SK-N-MC (cell line): ENCODE measurements around the gene SLC39A11.

Experiments used
- DNase-seq: peaks from one replicate; pipeline ENCODE4 v3.0.0-alpha.2; 2011; ENCODE audit warnings: low read depth, low spot score
- H3K27ac ChIP-seq: fragments of 200-600 bp; sonication (generic); 2 replicates; pipeline ENCODE4 v1.5.1; 2016; ENCODE audit warnings: mixed run types
- H3K36me3 ChIP-seq: fragments of 200-600 bp; sonication (generic); 2 replicates; pipeline ENCODE4 v1.6.1; 2017; ENCODE audit warnings: antibody characterized with exemption, low read length, mixed read lengths; ENCODE audit not compliant: insufficient read depth
- H3K4me3 ChIP-seq: fragments of 200-600 bp; sonication (generic); 2 replicates; pipeline ENCODE4 v1.5.1; 2016
- H3K9ac ChIP-seq: fragments of 200-600 bp; sonication (generic); 2 replicates; pipeline ENCODE4 v1.8.0; 2017; ENCODE audit warnings: mixed run types, mixed read lengths; ENCODE audit not compliant: insufficient read length
- H3K9me3 ChIP-seq: fragments of 200-600 bp; sonication (generic); 2 replicates; pipeline ENCODE4 v1.6.1; 2017; ENCODE audit warnings: low read depth, mild to moderate bottlenecking, antibody characterized with exemption, low read length, moderate library complexity, mixed read lengths
- EZH2 ChIP-seq: fragments of 200-600 bp; sonication (generic); IDR thresholded peaks from one replicate; pipeline ENCODE4 v1.6.1; 2017; ENCODE audit warnings: antibody characterized with exemption
- FOXP2 ChIP-seq: optimal IDR thresholded peaks from 2 replicates; pipeline ENCODE3; 2011; ENCODE audit warnings: mild to moderate bottlenecking, moderate library complexity; ENCODE audit not compliant: insufficient read depth; ENCODE audit errors: extremely low read length, control extremely low read depth
- POLR2AphosphoS5 ChIP-seq: IDR thresholded peaks from 2 replicates; pipeline ENCODE4 v1.6.1; 2012; ENCODE audit warnings: mild to moderate bottlenecking, low read depth, low read length, borderline replicate concordance

SLC39A11 gene

GRCh38 chr17:72745241-72745640 is 347.2 kb downstream of the SLC39A11 start:
- no peaks in the 10 kb centered on the region for H3K36me3 ChIP-seq
- no peaks in the 10 kb centered on the region for H3K9me3 ChIP-seq
- no peak overlapping the region for H3K9ac ChIP-seq
- no peak overlapping the region for H3K27ac ChIP-seq
- DNase-seq, result no peak
- no peak for TF ChIP-seq POLR2AphosphoS5
- no peak for TF ChIP-seq EZH2
- no peak for TF ChIP-seq FOXP2
- H3K4me3 ChIP-seq, result no peak overlapping the region

- H3K9me3 ChIP-seq, result no peaks in the 10 kb centered on the region
- no peaks in the 10 kb centered on the region for H3K36me3 ChIP-seq
- no peak for TF ChIP-seq EZH2
- TF ChIP-seq POLR2AphosphoS5, result no peak
- no peak for TF ChIP-seq FOXP2
- no peak overlapping the region for H3K9ac ChIP-seq
- no peak for DNase-seq
- H3K4me3 ChIP-seq, result no peak overlapping the region
- no peak overlapping the region for H3K27ac ChIP-seq
Observed at GRCh38 chr17:72743037-72743467, 349.4 kb downstream of the SLC39A11 start.

- Histone ChIP-seq H3K9ac (no peak overlapping the region), H3K9me3 (no peaks in the 10 kb centered on the region), H3K27ac (no peak overlapping the region), H3K4me3 (no peak overlapping the region), H3K36me3 (no peaks in the 10 kb centered on the region)
- no peak for DNase-seq
- no peak for TF ChIP-seq FOXP2
- no peak for TF ChIP-seq POLR2AphosphoS5
- no peak for TF ChIP-seq EZH2
Observed at GRCh38 chr17:72737151-72737690, 355.3 kb downstream of the SLC39A11 start.

- Histone ChIP-seq H3K36me3 (no peaks in the 10 kb centered on the region), H3K27ac (no peak overlapping the region), H3K4me3 (no peak overlapping the region), H3K9me3 (no peaks in the 10 kb centered on the region), H3K9ac (no peak overlapping the region)
- TF ChIP-seq POLR2AphosphoS5, result no peak
- no peak for TF ChIP-seq EZH2
- TF ChIP-seq FOXP2, result no peak
- DNase-seq, result no peak
Observed at GRCh38 chr17:72735592-72735991, 356.9 kb downstream of the SLC39A11 start.

GRCh38 chr17:72735048-72735447 is 357.4 kb downstream of the SLC39A11 start:
- DNase-seq, result no peak
- no peaks in the 10 kb centered on the region for H3K9me3 ChIP-seq
- H3K27ac ChIP-seq, result no peak overlapping the region
- no peaks in the 10 kb centered on the region for H3K36me3 ChIP-seq
- no peak overlapping the region for H3K9ac ChIP-seq
- no peak overlapping the region for H3K4me3 ChIP-seq
- TF ChIP-seq POLR2AphosphoS5, result no peak
- TF ChIP-seq EZH2, result no peak
- no peak for TF ChIP-seq FOXP2

- Histone ChIP-seq H3K9me3 (no peaks in the 10 kb centered on the region), H3K9ac (no peak overlapping the region), H3K27ac (no peak overlapping the region), H3K36me3 (no peaks in the 10 kb centered on the region), H3K4me3 (no peak overlapping the region)
- DNase-seq, result no peak
- TF ChIP-seq FOXP2, result no peak
Observed at GRCh38 chr17:72734613-72735012, 357.9 kb downstream of the SLC39A11 start.

- H3K9ac ChIP-seq, result no peak overlapping the region
- H3K27ac ChIP-seq, result no peak overlapping the region
- no peak for TF ChIP-seq POLR2AphosphoS5
- H3K36me3 ChIP-seq, result no peaks in the 10 kb centered on the region
- H3K4me3 ChIP-seq, result no peak overlapping the region
- DNase-seq, result no peak
- H3K9me3 ChIP-seq, result no peaks in the 10 kb centered on the region
Observed at GRCh38 chr17:72733619-72734282, 358.7 kb downstream of the SLC39A11 start.

GRCh38 chr17:72732893-72733618 is 359.4 kb downstream of the SLC39A11 start:
- Histone ChIP-seq H3K36me3 (no peaks in the 10 kb centered on the region), H3K9me3 (no peaks in the 10 kb centered on the region), H3K9ac (no peak overlapping the region), H3K4me3 (no peak overlapping the region), H3K27ac (no peak overlapping the region)
- TF ChIP-seq FOXP2 (no peak), POLR2AphosphoS5 (no peak), EZH2 (no peak)
- no peak for DNase-seq

GRCh38 chr17:72730077-72730476 is 362.4 kb downstream of the SLC39A11 start:
- H3K9me3 ChIP-seq, result no peaks in the 10 kb centered on the region
- no peak overlapping the region for H3K4me3 ChIP-seq
- no peak overlapping the region for H3K27ac ChIP-seq
- TF ChIP-seq POLR2AphosphoS5, result no peak
- no peak for TF ChIP-seq FOXP2
- no peak for TF ChIP-seq EZH2
- no peak overlapping the region for H3K9ac ChIP-seq
- no peaks in the 10 kb centered on the region for H3K36me3 ChIP-seq
- DNase-seq, result no peak
